C4-2B (cell line): ENCODE results near the gene SYNPR.

Experiments
- H3K27ac ChIP-seq: fragments of 450-650 bp; 2 replicates; pipeline ENCODE4 v1.5.1; 2017
- CTCF ChIP-seq: fragments of 450-650 bp; conservative IDR thresholded peaks from 2 replicates; pipeline ENCODE4 v1.5.1; 2017; ENCODE audit warnings: mild to moderate bottlenecking
- ZFX ChIP-seq: fragments of 450-650 bp; IDR thresholded peaks from 2 replicates; pipeline ENCODE4 v1.6.1; 2017

Gene SYNPR

DNA sequence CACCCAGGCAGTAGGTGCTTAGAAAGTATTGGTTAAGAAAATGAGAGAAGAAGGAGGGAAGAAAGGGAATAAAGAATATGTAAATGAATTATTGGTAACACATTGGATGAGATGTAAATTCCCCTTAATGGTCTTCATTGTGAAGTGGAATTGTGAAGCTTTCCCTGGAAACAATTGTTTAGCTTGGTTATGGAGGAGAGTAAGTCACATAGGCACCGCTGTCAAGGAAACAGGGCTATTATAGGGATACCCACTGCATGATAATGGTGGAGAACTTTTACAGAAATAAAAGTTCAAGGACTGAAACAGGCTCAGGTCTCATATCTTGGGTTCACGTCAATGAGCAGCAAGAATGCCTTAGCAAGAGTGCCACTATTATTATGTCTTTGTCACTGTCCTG is 9.5 kb downstream of the SYNPR start:
- TF ChIP-seq ZFX (no peak), CTCF (no peak)
- no peak overlapping the region for H3K27ac ChIP-seq

- no peak for TF ChIP-seq CTCF
- H3K27ac ChIP-seq, result no peak overlapping the region
Observed at GRCh38 chr3:63290686-63291085, 12.6 kb downstream of the SYNPR start.

DNA sequence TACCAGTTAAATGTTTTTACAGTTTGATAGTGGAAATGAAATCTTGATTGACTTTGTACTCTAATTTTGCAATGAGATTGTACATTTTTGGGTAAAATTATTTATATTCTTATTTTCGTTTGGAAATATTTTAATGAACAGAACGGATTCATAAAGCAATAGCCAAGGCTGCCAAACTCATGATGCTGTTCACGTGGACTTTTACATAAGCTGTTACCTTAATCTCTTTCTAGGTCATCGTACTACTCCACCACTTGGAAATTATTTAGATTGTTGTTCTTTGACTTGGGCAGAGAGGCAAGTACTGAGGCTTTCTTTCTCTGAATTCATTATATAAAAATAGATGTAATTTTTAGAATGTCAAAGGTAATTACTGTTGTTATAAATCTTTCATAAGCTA is 16.2 kb downstream of the SYNPR start:
- TF ChIP-seq CTCF, result no peak
- no peak for TF ChIP-seq ZFX
- H3K27ac ChIP-seq, result no peak overlapping the region

DNA sequence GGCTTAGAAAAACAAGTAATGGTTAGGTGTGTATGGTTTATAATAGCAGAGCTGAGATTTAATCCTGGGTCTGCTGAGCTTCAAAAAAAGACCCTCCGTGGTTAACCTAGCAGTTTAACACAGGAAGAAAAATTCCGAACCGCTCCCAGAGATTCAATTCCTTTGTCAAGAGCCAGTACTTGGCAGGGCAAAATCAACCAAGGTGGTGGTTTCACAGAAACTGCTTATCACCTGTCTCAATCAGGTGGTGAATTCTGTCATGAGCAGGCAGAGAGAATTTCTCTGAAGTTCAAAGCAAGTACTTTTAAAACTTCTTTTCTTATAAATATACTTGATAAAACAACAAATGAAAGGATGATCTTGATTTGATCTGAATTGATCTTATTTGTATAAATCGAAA is 17.2 kb downstream of the SYNPR start:
- TF ChIP-seq CTCF, result no peak
- no peak for TF ChIP-seq ZFX
- H3K27ac ChIP-seq, result no peak overlapping the region

DNA sequence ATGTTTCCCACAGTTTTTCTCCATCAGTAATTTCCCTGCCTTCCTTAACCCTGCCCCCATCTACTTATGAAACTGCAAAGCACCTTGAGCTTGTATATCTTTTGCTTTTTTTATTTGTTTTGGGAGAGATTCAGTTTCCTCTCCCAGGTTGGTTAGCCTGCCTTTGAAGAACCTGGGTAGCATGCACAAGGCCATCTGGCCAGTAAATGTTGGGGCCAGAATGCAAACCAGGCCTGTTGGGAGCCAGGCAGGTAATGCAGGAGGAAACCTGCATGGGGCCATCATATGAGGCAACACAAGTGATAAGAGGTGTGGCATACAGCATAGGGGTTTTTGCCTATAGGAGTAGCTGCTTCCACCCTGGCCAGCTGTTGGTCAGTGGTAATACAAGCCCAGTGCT is 17.7 kb downstream of the SYNPR start:
- H3K27ac ChIP-seq, result no peak overlapping the region
- no peak for TF ChIP-seq CTCF
- TF ChIP-seq ZFX, result no peak

DNA sequence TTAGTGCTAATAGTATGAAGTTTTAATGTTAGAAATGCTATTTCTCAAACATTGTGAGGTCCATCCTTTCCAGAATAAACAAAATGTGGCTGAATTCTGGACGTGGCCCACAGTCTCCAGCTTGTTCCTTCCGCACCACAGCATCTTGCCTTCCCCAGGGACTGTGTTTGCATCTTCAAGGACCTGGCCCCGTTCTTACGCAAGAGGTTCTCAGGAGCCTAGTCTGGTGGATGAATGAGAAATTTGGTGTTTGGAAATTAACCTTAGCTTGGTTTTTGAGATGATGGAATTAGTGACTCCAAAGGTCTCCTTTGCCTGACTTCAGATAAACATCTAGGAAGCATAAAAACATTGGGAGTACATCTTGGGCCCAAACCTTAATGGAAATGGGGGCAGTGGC is 18.1 kb downstream of the SYNPR start:
- no peak overlapping the region for H3K27ac ChIP-seq
- no peak for TF ChIP-seq CTCF

DNA sequence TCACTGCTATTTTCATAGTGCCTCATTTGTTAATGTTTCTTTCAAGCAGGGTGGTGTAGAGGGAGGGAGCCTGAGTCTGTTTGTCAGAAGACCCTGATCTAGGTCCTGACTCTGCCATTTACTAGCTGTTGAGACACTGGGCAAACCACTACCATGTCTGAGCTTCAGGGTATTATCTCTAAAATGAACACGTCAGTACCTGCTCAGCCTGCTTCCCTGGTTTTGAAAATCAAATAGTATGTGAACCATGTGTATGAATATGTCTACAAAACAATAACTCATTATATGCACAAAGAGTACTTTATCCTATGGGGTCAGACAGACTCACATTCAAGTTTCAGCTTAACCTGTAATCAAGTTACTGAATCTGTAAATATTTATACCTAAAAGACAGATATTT is 25.1 kb downstream of the SYNPR start:
- no peak for TF ChIP-seq CTCF
- TF ChIP-seq ZFX, result no peak
- H3K27ac ChIP-seq, result no peak overlapping the region

DNA sequence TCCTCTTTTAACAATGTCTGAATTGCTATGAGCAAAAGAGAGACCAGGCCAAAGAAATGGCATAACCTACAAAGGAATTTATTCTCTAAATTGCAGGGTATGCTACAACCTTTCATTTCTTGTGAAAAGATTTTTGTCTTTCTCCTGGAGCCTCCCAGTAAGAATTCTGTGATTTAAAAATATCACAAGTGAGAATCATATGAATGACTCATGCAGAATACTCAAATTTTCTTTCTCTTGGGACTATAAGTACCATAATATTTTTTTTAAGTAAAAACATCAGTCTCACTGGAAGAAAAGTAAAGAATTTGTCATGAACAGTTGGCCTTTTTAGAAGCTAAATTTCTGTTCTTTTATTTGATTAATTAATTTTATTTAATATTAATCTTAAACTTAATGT is 26.3 kb downstream of the SYNPR start:
- TF ChIP-seq CTCF, result no peak
- no peak for TF ChIP-seq ZFX
- no peak overlapping the region for H3K27ac ChIP-seq
